ENCODE data around the gene DNAJC12. TPM values are rescaled to one million over a fixed set of nuclear protein-coding genes. Genes with fewer than 3 reads are reported as not detected.
"Not testable (repeated sequence)": the region's sequence is repeated elsewhere in the genome, so short reads cannot be mapped to it uniquely, and the experiment has no call there.

Gene DNAJC12
- total RNA-seq, 1 donor from 2014 or later, result 6.1 TPM

- Mint-ChIP-seq H3K27ac (no peak overlapping the region), H3K4me1 (ENCODE audit: low read depth) (no peaks in the 10 kb centered on the region), H3K27me3 (peaks cover 7% of the 10 kb centered on the region), H3K4me3 (ENCODE audit: low read depth) (no peak overlapping the region), H3K36me3 (ENCODE audit: insufficient read depth) (no peaks in the 10 kb centered on the region), H3K9me3 (ENCODE audit: low read depth) (no peaks in the 10 kb centered on the region)
- DNase-seq (ENCODE audit: low spot score, unreplicated experiment), result no peak
- no peak for TF ChIP-seq CTCF (IDR thresholded peaks at IDR 0.05; ENCODE audit: unreplicated experiment)
These were observed 52.9 kb downstream of the DNAJC12 start for GRCh38 chr10:67785098-67785497.

- Mint-ChIP-seq H3K4me3 (ENCODE audit: low read depth) (no peak overlapping the region), H3K27me3 (peaks cover 7% of the 10 kb centered on the region), H3K4me1 (ENCODE audit: low read depth) (no peaks in the 10 kb centered on the region), H3K9me3 (ENCODE audit: low read depth) (no peaks in the 10 kb centered on the region), H3K27ac (no peak overlapping the region), H3K36me3 (ENCODE audit: insufficient read depth) (no peaks in the 10 kb centered on the region)
- DNase-seq (ENCODE audit: low spot score, unreplicated experiment), result no peak
- no peak for TF ChIP-seq CTCF (IDR thresholded peaks at IDR 0.05; ENCODE audit: unreplicated experiment)
These were observed 53.5 kb downstream of the DNAJC12 start for GRCh38 chr10:67784474-67784873.

- Mint-ChIP-seq H3K36me3 (ENCODE audit: insufficient read depth) (no peaks in the 10 kb centered on the region), H3K27ac (no peak overlapping the region), H3K4me1 (ENCODE audit: low read depth) (no peaks in the 10 kb centered on the region), H3K27me3 (peaks cover 7% of the 10 kb centered on the region), H3K9me3 (ENCODE audit: low read depth) (no peaks in the 10 kb centered on the region), H3K4me3 (ENCODE audit: low read depth) (no peak overlapping the region)
- no peak for DNase-seq (ENCODE audit: low spot score, unreplicated experiment)
- no peak for TF ChIP-seq CTCF (IDR thresholded peaks at IDR 0.05; ENCODE audit: unreplicated experiment)
These were observed 54.2 kb downstream of the DNAJC12 start for GRCh38 chr10:67783606-67784294.

- Mint-ChIP-seq H3K27ac (no peak overlapping the region), H3K4me1 (ENCODE audit: low read depth) (no peaks in the 10 kb centered on the region), H3K9me3 (ENCODE audit: low read depth) (no peaks in the 10 kb centered on the region), H3K27me3 (peaks cover 4% of the 10 kb centered on the region), H3K4me3 (ENCODE audit: low read depth) (no peak overlapping the region), H3K36me3 (ENCODE audit: insufficient read depth) (no peaks in the 10 kb centered on the region)
- no peak for DNase-seq (ENCODE audit: low spot score, unreplicated experiment)
- TF ChIP-seq CTCF (IDR thresholded peaks at IDR 0.05; ENCODE audit: unreplicated experiment), result no peak
These were observed 55.5 kb downstream of the DNAJC12 start for GRCh38 chr10:67782530-67782929.

- DNase-seq (ENCODE audit: low spot score, unreplicated experiment), result no peak
- H3K27me3 Mint-ChIP-seq, result peaks cover 4% of the 10 kb centered on the region
- H3K4me3 Mint-ChIP-seq (ENCODE audit: low read depth), result no peak overlapping the region
- no peaks in the 10 kb centered on the region for H3K9me3 Mint-ChIP-seq (ENCODE audit: low read depth)
- H3K27ac Mint-ChIP-seq, result no peak overlapping the region
- H3K36me3 Mint-ChIP-seq (ENCODE audit: insufficient read depth), result no peaks in the 10 kb centered on the region
- H3K4me1 Mint-ChIP-seq (ENCODE audit: low read depth), result no peaks in the 10 kb centered on the region
- no peak for TF ChIP-seq CTCF (IDR thresholded peaks at IDR 0.05; ENCODE audit: unreplicated experiment)
These were observed 57.0 kb downstream of the DNAJC12 start for GRCh38 chr10:67780759-67781538.

- not testable (repeated sequence) for H3K9me3 Mint-ChIP-seq (ENCODE audit: low read depth); DNase-seq (ENCODE audit: low spot score, unreplicated experiment); H3K36me3 Mint-ChIP-seq (ENCODE audit: insufficient read depth); H3K27me3 Mint-ChIP-seq; H3K4me3 Mint-ChIP-seq (ENCODE audit: low read depth); H3K27ac Mint-ChIP-seq; H3K4me1 Mint-ChIP-seq (ENCODE audit: low read depth)
These were observed 57.8 kb downstream of the DNAJC12 start for GRCh38 chr10:67780204-67780621.

All from progenitor cell of endocrine pancreas (in vitro differentiated cells).